Stimulated activated naive CD4-positive, alpha-beta T cell (primary cell): Measurements from ENCODE around the gene MRPL14.

ENCODE experiments used
- DNase-seq, 6 experiments: peaks; one replicate each; lab custom pipeline; 2025; lab: John Stamatoyannopoulos, UW

The MRPL14 gene

DNA sequence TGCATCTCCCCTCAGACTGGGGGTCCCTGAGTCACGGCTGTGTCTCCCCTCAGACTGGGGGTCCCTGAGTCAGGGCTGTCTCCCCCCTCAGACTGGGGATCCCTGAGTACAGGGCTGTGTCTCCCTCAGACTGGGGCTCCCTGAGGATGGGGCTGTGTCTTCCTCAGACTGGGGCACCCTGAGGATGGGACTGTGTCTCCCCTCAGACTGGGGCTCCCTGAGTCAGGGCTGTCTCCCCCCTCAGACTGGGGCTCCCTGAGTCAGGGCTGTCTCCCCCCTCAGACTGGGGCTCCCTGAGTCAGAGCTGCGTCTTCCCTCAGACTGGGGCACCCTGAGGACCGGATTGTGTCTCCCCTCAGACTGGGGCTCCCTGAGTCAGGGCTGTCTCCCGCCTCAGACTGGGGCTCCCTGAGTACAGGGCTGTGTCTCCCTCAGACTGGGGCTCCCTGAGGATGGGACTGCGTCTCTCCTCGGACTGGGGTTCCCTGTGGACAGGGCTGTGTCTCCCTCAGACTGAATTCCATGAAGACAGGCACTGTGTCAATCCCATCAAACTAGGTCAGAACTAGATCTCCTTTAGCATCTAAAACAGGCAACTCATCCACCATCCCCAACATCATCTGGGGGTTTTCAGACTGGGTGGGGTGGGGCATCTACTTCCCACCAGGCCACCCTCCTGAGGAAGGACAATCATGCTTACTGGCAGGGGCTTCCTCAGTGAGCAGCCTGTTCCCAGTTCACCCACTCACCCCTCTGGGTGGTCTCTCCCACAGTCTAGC, 60.7 kb downstream of the MRPL14 start:
- DNase-seq, result no peak

GRCh38 chr6:44065443-44066140, 61.7 kb downstream of the MRPL14 start:
- no peak for DNase-seq

DNA sequence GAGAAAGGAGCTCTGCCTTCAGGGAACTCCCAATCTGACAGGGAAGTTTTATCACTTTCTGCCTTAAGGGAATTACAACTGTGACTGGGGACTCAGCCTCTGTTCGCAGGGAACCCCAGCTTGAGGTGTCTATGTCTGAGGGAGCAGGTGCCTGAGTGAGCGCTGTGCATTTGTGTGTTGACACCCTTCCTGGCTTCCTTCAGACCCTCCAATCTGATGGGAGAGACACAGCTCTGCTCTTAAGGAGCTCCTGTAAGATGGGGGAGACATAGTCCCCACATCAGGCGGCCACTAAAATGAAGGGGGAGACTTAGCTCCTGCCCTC, 62.3 kb downstream of the MRPL14 start:
- no peak for DNase-seq

- no peak for DNase-seq
These were observed 62.9 kb downstream of the MRPL14 start for GRCh38 chr6:44064089-44064947.

DNA sequence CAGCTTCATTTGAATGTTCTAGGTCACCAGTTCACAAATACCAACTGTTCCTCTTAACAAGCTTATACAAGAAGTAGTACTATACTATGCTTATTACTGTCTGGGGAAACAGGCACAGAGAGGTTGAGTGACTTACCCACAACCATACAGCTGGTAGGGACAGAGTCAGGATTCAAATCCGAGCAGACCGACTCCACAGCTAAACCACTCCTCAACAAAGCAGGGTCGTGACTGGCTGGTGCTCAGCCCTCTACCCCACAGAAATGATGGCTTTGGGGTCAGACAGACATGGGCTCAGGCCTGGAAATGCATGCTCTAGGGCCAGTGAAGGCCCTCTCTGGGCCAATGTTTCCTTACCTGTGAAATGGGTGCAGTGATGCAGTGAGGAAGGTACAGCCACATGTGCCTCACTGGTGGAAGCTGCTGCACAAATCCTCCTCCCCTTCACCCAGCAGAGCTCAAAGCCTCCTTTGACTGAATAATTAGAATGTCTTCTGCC, 63.6 kb downstream of the MRPL14 start:
- no peak for DNase-seq
